HPDE6-E6E7 (cell line): ENCODE results near the gene TRERF1.
"Not testable (repeated sequence)": the region's sequence is repeated elsewhere in the genome, so short reads cannot be mapped to it uniquely, and the experiment has no call there.

Experiments used
- DNase-seq: peaks from one replicate; pipeline ENCODE4 v3.0.0; 2011; ENCODE audit warnings: missing footprints; ENCODE audit errors: extremely low spot score

The TRERF1 gene

DNA sequence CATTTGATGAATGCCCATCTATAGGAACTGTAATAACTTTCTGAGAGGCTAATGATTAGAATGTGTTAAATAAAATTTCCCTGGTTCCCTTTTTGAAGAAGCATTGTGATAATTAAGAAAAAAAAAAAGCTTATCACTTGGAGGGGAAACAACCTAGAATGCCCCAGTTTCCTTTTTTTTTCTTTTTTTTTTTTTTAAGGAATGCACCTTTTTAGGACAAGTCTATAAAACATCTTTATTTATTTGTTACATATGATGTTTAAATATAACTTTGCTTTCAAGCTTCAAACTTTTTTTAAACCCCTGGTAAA lies 226.7 kb downstream of the TRERF1 start:
- no peak for DNase-seq

DNA sequence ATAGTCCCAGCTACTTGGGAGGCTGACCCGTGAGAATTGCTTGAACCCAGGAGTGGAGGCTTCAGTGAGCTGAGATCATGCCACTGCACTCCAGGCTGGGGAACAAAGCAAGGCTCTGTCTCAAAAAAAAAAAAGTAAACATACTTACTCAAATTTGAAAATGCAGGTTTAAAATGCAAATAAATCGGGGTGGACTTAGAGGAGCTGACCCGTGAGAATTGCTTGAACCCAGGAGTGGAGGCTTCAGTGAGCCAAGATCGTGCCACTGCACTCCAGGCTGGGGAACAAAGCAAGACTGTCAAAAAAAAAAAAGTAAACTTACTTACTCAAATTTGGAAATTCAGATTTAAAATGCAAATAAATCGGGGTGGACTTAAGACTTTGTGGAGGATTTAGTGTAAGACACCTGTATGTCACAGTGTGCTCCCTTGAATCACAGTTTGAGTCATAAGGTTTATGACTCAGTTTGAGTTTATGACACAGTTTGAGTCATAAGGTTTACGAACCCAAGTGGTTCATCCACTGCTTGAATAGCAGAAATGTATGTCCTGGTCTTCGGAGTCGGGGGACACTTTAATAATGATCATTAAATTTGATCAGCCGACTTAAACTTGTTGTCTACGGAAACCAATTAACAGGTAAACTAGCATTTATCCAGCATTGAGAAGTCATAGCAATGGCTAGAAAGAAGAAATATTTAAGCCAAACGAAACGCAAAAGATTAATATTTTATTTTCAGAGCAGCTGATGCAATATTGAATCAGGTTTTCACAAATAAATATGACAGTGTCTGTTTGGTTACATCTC lies 227.3 kb downstream of the TRERF1 start:
- no peak for DNase-seq

DNA sequence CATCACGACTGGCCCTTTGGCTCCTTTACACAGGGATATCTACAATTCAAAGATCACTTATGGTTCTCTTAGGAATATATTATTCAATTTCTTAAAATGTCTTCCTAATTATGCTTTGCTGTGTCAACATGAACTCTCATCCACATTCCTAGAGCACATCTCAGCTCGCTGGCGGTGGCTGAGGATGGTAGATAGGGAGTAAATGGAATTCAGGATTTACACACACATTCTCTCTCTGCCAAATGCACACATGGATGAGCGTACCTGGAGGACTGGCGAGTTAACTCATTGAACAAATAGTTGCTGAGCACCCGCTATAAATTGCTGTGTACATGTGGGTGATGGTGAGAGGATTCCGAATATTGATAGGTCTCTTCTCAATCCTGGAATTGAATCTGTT lies 229.3 kb downstream of the TRERF1 start:
- no peak for DNase-seq

DNA sequence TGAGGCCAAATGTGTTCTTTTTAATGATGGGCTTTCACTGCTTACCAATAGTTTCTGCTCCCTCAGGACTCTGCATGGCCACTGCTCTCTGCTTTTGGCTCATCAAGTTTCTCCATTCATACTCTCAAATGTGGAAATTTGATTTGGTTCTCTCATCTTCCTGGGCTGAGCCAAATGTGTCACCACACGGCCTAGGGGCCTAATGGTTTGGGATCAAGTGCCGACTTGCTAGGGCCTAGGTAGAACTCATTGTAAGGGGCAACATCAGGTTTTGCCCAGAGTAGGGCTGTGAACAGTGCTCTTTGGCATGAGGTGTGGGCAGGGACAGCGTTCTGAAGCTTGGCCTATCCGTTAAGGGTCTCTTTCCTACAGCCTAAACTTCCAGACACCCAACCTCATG lies 230.2 kb downstream of the TRERF1 start:
- no peak for DNase-seq

DNA sequence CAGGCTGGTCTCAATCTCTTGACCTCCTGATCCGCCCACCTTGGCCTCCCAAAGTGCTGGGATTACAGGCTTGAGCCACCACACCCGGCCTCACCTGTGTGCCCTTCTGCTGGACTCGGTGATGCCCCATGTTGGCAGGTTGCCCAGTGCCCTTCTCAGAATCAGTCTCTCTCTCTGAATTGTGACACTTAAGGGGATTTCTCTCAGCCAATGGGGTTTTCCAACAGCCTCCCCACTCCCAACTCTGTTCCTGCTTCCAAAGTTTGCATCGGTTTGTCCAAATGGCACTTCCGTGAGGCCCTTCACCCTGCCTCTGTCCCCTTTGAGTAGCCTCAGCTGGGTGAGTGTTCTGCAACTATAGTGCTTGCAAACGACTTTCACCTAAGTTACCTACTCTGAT lies 230.9 kb downstream of the TRERF1 start:
- DNase-seq: no peak

DNA sequence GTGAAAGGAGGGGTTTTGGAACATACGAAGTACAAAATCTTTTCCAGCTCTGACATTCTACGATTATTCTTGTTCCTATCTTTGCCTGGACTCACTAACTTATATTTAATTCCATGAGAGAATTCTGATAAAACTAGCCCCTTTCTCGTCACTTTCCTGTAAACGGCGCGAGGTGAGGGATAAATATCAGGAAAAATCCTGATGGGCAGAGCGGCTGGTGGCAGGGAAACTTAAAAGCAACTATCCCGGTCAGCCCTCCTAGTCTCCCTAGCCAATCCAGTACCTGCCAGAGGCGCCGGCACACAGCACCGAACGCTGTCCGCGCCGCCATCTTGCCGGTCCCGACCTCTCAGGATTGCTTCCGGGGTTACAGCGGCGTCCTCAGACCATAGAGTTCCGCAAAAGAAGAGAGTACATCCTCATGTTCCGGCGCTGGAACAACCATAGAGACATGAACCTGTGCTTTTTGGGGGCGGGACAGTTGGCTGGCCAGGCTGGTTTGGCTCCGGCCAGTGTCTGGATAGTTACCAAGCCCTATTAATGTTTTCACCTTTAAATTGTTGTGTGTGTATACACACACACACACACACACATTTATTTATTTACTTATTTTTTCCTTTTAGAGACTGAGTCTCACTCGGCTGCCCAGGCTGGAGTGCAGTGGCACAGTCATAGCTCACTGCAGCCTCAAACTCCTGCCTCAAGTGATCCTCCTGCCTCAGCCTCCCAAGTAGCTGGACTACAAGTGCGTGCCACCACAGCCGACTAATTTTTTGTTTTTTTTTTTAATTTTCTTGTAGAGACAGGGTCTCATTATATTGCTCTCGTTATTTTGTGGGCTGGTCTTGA lies 234.0 kb downstream of the TRERF1 start, which contains the start of gene MRPS10:
Gene MRPS10 (minus strand): TSS at position 343 of the 849 bp plus-strand sequence. CDS start 12 bp downstream, at position 331.
- peak; percentile 89 for DNase-seq

DNA sequence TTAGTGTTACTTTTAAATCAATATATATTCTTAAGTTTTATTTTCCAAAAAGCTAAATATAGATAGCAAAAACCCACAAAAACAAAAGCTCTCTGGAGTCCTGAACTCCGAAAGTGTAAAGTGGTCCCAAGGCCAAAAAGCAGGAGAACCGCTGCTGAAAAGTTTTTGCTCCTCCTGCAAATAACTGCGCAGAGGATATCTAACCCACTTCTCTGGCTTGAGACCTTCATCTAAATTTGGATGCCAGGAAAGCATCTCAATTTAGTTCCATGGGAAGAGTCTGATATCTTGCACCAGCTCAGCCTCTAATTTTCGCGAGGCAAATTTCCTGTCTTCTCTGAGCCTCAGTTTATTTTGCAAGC lies 234.6 kb downstream of the TRERF1 start:
- DNase-seq: no peak

DNA sequence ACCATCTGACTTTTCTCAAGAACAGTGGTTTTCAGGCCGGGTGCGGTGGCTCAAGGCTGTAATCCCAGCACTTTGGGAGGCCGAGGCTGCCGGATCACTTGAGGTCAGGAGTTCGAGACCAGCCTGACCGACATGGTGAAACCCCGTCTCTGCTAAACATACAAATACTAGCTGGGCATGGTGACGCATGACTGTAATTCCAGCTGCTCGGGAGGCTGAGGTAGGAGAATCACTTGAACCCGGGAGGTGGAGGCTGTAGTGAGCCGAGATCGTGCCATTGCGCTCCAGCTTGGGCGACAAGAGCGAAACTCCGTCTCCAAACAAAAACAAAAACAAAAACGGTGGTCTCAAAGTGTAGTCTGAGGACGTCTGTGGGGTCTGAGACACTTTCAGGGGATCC lies 235.2 kb downstream of the TRERF1 start:
- DNase-seq: not testable (repeated sequence)

DNA sequence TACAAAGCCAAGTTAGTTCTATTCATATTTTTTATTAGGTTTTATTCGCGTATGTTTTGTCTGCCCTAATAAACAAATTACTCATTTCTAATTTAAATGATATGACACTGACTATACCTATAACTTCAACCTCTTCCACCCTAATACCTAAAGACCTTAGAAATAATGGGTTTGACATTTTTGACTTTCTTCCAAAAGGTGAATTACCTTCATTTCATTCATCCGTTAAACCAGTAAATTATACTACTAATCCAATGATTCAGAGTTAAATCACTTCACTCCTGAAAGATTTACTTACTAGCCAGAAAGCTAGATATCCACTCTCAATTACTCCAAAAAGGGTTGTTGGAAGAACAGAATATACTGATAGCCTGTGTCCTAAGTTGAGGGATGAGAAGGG lies 239.3 kb downstream of the TRERF1 start:
- no peak for DNase-seq

DNA sequence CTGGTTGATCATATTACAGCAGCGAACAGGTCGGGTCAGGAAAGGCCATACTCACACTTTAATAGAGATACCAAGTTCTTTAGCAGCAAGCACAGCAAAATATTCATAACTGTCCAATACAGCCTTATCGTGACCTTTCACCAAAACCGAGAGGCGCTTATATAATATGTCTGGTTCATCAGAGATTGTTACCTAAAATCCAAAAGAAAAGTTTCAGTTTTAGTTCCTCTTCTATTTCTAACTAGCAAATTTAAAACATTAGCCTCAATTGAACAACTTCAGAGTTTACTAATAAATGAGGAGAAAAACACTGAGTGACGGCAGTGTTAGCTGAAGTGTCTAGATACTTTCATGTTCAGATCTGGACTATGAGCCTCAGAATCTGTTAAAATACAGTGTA lies 240.0 kb downstream of the TRERF1 start:
- DNase-seq: no peak

DNA sequence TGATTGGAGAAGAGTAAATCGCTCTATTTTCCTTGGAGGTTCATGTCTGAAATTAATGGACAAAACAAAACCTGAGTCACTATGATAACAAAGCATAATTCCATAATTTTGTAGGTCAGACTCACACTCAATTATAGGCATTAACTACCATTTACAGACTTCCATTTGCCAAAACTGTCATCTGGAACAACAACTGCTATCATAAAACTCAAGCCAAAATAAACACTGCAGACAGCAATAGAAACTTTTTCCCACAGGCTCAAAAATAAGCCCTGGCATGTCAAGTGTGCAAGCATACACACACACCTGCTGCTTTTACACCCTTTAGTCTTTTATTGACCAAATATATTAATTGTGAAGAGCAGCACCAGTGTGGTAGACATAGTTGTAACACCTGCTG lies 241.2 kb downstream of the TRERF1 start:
- no peak for DNase-seq

DNA sequence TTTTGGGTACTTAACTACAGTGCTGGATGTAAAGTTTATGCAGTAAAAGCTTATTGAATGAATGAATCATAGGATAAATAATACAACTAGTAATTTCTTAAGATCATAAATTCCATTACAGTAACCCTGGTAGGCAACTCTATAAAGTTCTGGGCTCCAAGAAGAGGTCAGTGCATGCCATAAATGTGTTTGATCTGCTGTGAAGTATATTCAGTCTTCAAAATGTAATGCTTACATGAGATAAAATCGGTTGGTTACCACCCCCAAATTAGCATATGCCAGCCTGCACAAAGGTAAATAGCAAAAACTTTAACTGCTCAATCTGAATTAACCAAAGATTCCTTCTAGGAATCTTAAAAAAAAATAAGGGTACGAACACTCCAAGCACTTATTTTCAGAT lies 244.2 kb downstream of the TRERF1 start:
- not testable (repeated sequence) for DNase-seq

DNA sequence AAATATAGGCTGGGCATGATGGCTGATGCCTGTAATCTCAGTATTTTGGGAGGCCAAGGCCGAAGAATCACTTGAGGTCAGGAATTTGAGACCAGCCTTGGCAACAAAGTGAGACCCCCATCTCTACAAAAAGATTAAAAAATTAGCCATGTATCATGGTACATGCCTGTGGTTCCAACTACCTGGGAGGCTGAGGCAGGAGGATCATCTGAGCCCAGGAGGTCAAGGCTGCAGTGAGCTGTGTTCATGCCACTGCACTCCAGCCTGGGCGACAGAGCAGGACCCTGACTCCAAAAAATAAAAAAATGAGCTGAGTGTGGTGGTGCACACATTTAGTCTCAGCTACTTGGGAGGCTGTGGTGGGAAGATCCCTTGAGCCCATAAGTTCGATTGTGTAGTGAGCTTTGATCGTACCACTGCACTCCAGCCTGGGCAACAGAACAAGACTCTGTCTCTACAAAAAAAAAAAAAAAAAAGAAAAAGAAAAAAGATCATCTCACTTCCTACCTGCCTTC lies 246.9 kb downstream of the TRERF1 start:
- no peak for DNase-seq

DNA sequence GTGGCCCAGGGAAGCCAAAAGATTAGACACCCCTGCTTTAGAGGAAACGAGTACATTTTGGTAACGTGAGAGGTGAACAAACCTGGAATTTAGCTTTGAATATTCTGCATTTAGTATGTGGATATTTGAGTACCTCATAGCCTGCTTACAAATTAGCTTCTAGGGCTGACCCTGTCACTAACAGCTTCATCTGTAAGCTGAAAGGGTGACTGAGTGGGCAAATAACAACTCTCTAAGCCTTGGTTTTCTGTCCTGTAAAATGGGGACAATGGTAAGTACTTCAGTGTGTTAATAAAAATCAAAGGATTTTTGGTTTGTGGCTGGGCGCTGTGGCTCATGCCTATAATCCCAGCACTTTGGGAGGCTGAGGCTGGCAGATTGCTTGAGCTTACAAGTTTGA lies 248.5 kb downstream of the TRERF1 start:
- DNase-seq: no peak

DNA sequence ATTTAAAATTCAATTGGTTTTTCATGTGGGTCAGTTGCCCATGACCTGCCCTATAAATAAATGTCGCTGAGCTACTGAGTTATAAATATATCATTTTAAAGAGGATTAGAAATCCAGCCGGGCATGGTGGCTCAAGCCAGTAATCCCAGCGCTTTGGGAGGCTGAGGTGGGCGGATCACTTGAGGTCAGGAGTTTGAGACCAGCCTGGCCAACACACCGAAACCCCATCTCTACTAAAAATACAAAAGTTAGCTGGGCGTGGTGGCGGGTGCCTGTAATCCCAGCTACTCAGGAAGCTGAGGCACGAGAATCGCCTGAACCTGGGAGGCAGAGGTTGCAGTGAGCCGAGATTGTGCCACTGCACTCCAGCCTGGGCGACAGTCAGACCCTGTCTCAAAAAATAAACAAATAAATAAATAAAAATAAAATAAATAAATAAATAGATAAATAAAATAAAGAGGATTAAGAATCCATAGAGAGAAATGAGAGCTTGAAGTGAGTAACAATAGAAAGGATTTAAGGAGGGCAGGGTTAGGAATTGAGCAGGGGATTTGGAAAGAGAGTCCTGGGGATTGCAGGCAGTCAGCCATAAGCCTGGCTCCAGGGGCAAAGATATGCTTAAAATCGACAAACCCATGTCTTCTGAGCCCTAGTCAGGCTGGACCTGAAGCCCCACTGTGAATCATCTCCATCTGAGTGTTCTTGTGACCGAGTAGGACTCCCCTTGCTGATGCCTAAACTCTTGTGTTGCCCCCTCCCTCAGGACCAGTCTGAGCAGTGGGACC lies 249.4 kb downstream of the TRERF1 start:
- DNase-seq: not testable (repeated sequence)

DNA sequence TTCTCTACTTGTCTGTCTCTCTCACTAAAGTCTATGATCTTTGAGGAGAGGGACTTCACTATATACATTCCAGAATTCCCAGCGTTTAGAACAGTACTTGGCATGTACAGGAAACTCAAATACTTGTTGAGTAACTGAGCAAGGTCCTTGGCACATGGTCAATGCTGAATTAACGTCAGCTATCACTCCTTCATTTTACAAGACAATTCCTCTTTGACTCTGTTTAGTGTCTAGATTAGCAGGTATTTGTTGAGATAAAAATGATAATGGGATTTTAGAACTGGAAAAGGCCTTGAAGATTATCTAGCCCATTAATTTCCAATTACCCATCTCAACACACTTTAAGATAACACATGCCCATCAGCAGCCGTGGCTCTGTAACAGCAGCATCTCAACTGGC lies 250.3 kb downstream of the TRERF1 start:
- no peak for DNase-seq

DNA sequence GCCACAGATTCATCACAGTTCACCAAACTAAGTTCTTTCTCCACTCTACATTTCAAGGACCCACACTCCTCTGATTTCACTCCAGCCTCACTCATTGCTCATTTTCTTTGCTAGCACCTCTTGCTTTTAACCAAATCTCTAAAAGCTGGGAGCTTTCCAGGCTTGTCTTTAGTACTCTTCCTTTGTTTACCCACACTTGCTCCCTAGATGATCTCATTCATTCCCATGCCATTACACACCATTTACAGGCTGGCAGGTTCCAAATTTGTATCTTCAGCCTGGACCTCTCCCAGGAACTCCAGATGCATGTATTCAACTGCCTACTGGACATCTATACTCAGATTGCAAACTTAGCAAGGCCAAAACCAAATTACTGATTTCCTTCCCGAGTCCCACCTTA lies 251.7 kb downstream of the TRERF1 start:
- no peak for DNase-seq

DNA sequence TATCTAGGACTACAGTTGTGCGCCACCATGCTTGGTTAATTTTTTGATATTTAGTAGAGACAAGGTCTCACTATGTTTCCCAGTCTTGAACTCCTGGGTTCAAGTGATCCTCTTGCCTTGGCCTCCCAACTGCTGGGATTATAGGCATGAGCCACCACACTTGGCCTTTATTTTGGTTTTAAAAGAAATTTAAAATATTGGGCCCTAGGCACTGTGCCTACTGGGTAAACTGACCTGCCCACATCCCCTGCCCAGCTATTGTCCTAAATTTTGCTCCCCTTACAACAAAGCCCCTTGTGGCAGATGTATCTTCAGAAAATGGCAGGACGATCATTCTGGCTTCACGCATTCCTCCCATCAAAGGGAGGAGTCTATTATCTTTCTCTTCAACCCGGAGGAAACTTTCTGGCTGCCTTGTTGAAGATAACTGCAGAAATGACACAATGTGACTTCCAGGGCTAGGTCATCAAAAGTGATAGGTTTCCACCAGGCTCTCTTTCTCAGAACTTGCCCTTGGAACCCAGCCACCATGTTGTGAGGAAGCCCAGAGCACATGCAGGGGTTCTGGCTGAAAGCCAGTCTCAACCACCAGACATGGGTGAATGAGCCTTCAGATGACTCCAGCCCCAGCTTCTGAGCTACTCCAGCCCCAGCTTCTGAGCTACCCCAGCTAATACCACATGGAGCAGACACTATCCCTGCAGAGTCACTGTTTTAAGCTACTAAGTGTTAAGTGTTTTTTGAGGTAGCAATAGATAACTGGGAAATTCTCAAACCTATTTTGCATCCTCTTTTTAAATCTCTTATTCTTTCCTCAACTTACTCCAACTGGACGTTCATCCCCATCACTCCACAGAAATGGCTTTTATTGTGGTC lies 252.4 kb downstream of the TRERF1 start:
- no peak for DNase-seq

DNA sequence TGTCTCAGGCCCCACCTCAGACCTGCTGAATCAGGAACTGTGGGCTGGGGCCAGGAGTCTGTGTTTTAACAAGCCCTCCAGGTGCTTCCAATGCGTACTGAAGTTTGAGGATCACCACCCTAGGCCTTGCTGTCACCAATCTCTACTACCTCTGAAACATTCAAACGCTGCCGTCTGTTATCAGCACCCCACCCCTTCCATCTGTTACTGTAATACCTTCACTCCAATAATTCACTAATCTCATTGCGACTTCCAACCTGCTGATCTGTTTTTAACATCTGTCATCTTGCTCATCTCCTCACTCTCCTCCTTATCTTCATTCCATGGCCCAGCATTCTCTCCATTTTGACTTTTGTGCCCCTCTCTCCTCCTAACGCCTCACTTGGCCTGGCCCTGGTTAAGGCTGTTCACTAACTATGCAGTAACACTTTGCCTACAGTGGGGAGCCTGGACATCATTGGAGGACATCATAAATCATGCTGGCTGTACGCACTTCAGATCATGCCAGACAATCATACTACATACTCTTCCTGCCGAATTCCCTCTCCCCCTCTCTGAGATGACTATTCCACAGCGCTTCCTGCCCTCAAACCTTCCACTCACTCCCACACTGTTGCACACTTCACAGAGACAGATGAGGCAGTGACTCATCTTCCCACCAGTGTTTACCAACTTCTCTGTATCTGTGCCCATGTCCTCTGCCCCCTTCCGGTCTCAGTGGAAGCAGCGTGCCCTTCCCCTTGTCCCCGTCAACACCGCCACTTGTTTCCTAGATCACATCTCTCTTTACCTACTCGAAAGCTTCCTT lies 254.0 kb downstream of the TRERF1 start:
- no peak for DNase-seq

DNA sequence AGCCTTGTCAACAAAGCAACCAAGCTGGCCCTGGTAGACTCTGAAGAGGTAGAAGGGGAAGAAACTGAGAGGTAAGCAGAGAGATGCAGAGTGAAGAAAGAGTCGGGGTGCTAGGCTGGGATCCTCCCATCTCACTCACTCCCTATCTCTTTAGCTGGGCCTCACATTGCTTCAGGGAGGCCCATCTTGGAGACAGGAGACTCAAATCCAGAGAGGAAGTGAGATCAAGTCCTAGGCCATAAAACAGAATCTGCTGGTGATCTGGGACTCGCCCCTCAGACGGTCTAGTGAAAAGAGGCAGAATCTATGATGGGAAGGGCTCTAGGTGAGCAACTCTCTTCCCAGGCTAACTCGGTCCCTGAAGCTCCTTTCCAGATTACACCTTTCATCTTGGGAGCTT lies 256.3 kb downstream of the TRERF1 start:
- DNase-seq: no peak
